GM21381 (cell line): ENCODE measurements around the gene FAM53B.
"Not testable (repeated sequence)": the region's sequence is repeated elsewhere in the genome, so short reads cannot be mapped to it uniquely, and the experiment has no call there.

Experiments used
- ATAC-seq: cut with Tn5 transposase; IDR thresholded peaks from one replicate; pipeline ENCODE4 v1.9.1; 2021; ENCODE audit warnings: mild to moderate bottlenecking, moderate library complexity; ENCODE audit not compliant: unreplicated experiment

Gene FAM53B

GRCh38 chr10:124591123-124591495, 153.1 kb downstream of the FAM53B start:
- no peak for ATAC-seq

- ATAC-seq, result no peak
Observed at GRCh38 chr10:124590216-124591122, 153.7 kb downstream of the FAM53B start.

- no peak for ATAC-seq
Observed at GRCh38 chr10:124589491-124590041, 154.6 kb downstream of the FAM53B start.

- no peak for ATAC-seq
Observed at GRCh38 chr10:124588736-124589490, 155.3 kb downstream of the FAM53B start.

GRCh38 chr10:124588341-124588735, 155.8 kb downstream of the FAM53B start:
- not testable (repeated sequence) for ATAC-seq

- ATAC-seq, result no peak
Observed at GRCh38 chr10:124587811-124588211, 156.4 kb downstream of the FAM53B start.

GRCh38 chr10:124586142-124586541, 158.0 kb downstream of the FAM53B start:
- ATAC-seq, result no peak

- ATAC-seq, result no peak
Observed at GRCh38 chr10:124579011-124579399, 165.2 kb downstream of the FAM53B start.

- no peak for ATAC-seq
Observed at GRCh38 chr10:124578231-124579010, 165.8 kb downstream of the FAM53B start.

- ATAC-seq, result no peak
Observed at GRCh38 chr10:124577651-124578050, 166.5 kb downstream of the FAM53B start.

GRCh38 chr10:124576526-124577420, 167.4 kb downstream of the FAM53B start:
- no peak for ATAC-seq

GRCh38 chr10:124575107-124576035, 168.8 kb downstream of the FAM53B start:
- ATAC-seq, result no peak

GRCh38 chr10:124574456-124575070, 169.6 kb downstream of the FAM53B start:
- ATAC-seq, result no peak

- ATAC-seq, result no peak
Observed at GRCh38 chr10:124573726-124574455, 170.3 kb downstream of the FAM53B start.

- ATAC-seq, result no peak
Observed at GRCh38 chr10:124572751-124573150, 171.4 kb downstream of the FAM53B start.

GRCh38 chr10:124570646-124571045, 173.5 kb downstream of the FAM53B start:
- no peak for ATAC-seq

GRCh38 chr10:124569623-124570470, 174.3 kb downstream of the FAM53B start:
- no peak for ATAC-seq
